Activated CD4-positive, alpha-beta T cell treated with anti-CD3 and anti-CD28 coated beads, Interleukin-2, Interleukin-4, amounts not matched to agents 100 ng/mL and 50 ng/mL, durations not matched to agents 16 hours and 8 hours (primary cell): ENCODE data around the gene SMIM33.
"Not testable (repeated sequence)": the region's sequence is repeated elsewhere in the genome, so short reads cannot be mapped to it uniquely, and the experiment has no call there.

Source experiments
- DNase-seq: peaks from one replicate; pipeline ENCODE4 v3.0.0-alpha.2; 2020; ENCODE audit warnings: low spot score

SMIM33 gene

GRCh38 chr5:139457241-139457640 lies 13.6 kb upstream of the SMIM33 start:
- no peak for DNase-seq

- DNase-seq: peak; percentile 53
These were observed 13.0 kb upstream of the SMIM33 start for GRCh38 chr5:139457653-139458306.

GRCh38 chr5:139458580-139459407 lies 12.0 kb upstream of the SMIM33 start:
- DNase-seq: peak; percentile 92

GRCh38 chr5:139459451-139459934 lies 11.3 kb upstream of the SMIM33 start:
- peak; percentile 48 for DNase-seq

- DNase-seq: no peak
These were observed 10.3 kb upstream of the SMIM33 start for GRCh38 chr5:139460455-139460854.

- no peak for DNase-seq
These were observed 9.6 kb upstream of the SMIM33 start for GRCh38 chr5:139461176-139461575.

- no peak for DNase-seq
These were observed 9.1 kb upstream of the SMIM33 start for GRCh38 chr5:139461698-139462097.

GRCh38 chr5:139462586-139463276 lies 8.1 kb upstream of the SMIM33 start, which contains the start of gene ECSCR:
Gene ECSCR (minus strand): TSS chr5:139462743. CDS start chr5:139462670, 73 bp downstream.
- DNase-seq: no peak

- DNase-seq: peak; percentile 36
These were observed 2.3 kb upstream of the SMIM33 start for GRCh38 chr5:139468421-139468931.

- DNase-seq: no peak
These were observed 1.7 kb downstream of the SMIM33 start for GRCh38 chr5:139472386-139473030.

- DNase-seq: no peak
These were observed 2.3 kb downstream of the SMIM33 start for GRCh38 chr5:139473105-139473504.

- no peak for DNase-seq
These were observed 2.8 kb downstream of the SMIM33 start for GRCh38 chr5:139473565-139473964.

GRCh38 chr5:139474890-139475791 lies 4.3 kb downstream of the SMIM33 start:
- DNase-seq: peak; percentile 33

GRCh38 chr5:139475865-139476617 lies 5.2 kb downstream of the SMIM33 start:
- no peak for DNase-seq

- not testable (repeated sequence) for DNase-seq
These were observed 8.0 kb downstream of the SMIM33 start for GRCh38 chr5:139478657-139479423.

GRCh38 chr5:139479729-139480128 lies 8.9 kb downstream of the SMIM33 start:
- DNase-seq: not testable (repeated sequence)

- DNase-seq: peak; percentile 44
These were observed 10.3 kb downstream of the SMIM33 start for GRCh38 chr5:139481122-139481533.

GRCh38 chr5:139481580-139482049 lies 10.8 kb downstream of the SMIM33 start:
- DNase-seq: peak; percentile 26
